ENCODE measurements around the gene SYCP3. TPM values are rescaled to one million over a fixed set of nuclear protein-coding genes. Genes with fewer than 3 reads are reported as not detected.

The SYCP3 gene
- polyA plus RNA-seq, 1 experiment, result 0.06 TPM

DNA sequence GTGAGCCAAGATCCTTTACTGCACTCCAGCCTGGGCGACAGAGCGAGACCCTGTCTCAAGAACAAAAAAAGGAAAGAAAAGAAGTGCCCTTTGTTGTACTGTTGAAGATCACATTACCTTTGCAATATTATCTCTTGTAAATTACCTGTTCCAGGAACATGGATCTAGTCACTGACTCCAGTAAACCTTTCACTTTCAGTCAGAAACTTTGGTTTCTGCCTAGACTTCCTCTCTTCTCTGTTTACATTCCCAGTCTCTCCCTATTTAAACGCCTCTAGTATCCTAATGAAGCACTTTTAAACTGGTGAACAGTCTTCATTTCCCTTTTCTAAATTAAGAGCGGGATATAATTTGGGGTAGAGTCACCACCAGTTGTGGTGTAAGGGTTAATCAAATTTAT, 29.0 kb downstream of the SYCP3 start:
- POLR2A ChIA-PET, result no interaction called here

DNA sequence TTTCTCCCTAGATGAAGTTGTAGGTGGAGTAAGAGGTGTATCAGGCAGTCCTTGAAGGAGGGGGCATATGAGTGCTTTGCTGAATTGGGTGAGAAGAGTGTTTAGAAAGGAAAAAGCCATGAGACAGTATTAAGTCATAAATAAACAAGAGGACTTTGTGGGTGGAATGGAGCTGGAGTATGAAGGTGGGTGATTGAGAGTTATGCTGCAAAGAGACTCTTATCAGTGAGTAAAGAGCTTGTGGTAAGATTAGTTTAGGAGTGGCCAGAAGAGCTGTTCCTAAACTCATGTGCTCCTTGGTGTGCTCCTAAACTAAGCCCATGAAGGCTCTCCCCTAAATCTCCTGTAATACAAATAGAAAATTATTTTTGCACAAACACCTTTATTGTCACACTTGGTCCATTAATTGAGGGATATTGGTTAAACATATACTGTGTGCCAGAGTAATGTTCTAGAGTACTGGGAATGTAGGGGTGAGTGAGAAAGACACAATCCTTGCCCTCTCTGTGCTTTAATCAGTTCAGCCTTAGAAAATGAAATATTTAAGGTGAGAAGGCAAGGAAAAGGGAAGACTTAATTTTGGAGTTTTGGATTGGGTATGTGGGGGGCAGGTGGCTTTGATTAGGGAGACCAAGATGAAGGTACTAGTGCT, 32.0 kb downstream of the SYCP3 start:
- no peak for DNase-seq (ENCODE audit: low read depth, low spot score)
- Histone ChIP-seq H3K9me3 (ENCODE audit: control insufficient read depth, insufficient read depth, low read length) (no peaks in the 10 kb centered on the region), H3K27ac (ENCODE audit: low read depth, low read length) (no peak overlapping the region), H3K27me3 (ENCODE audit: control insufficient read depth, insufficient read depth, low read length) (no peaks in the 10 kb centered on the region), H3K4me3 (ENCODE audit: low read depth, low read length) (no peak overlapping the region)
- POLR2A ChIA-PET, result no interaction called here
- TF ChIP-seq, protein P1, sequence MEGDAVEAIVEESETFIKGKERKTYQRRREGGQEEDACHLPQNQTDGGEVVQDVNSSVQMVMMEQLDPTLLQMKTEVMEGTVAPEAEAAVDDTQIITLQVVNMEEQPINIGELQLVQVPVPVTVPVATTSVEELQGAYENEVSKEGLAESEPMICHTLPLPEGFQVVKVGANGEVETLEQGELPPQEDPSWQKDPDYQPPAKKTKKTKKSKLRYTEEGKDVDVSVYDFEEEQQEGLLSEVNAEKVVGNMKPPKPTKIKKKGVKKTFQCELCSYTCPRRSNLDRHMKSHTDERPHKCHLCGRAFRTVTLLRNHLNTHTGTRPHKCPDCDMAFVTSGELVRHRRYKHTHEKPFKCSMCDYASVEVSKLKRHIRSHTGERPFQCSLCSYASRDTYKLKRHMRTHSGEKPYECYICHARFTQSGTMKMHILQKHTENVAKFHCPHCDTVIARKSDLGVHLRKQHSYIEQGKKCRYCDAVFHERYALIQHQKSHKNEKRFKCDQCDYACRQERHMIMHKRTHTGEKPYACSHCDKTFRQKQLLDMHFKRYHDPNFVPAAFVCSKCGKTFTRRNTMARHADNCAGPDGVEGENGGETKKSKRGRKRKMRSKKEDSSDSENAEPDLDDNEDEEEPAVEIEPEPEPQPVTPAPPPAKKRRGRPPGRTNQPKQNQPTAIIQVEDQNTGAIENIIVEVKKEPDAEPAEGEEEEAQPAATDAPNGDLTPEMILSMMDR (IDR thresholded peaks at IDR 0.05; ENCODE audit: low read depth, low read length), result no peak
- CTCF ChIA-PET, result no interaction called here

More for the DNA sequence above, 29.0 kb downstream of the SYCP3 start:
- TF ChIP-seq, protein P1 (IDR thresholded peaks at IDR 0.05; ENCODE audit: low read depth, low read length), result no peak
- CTCF ChIA-PET, result no interaction called here
- Histone ChIP-seq H3K27ac (ENCODE audit: low read depth, low read length) (no peak overlapping the region), H3K9me3 (ENCODE audit: control insufficient read depth, insufficient read depth, low read length) (no peaks in the 10 kb centered on the region), H3K4me3 (ENCODE audit: low read depth, low read length) (no peak overlapping the region), H3K27me3 (ENCODE audit: control insufficient read depth, insufficient read depth, low read length) (no peaks in the 10 kb centered on the region)
- DNase-seq (ENCODE audit: low read depth, low spot score), result no peak

DNA sequence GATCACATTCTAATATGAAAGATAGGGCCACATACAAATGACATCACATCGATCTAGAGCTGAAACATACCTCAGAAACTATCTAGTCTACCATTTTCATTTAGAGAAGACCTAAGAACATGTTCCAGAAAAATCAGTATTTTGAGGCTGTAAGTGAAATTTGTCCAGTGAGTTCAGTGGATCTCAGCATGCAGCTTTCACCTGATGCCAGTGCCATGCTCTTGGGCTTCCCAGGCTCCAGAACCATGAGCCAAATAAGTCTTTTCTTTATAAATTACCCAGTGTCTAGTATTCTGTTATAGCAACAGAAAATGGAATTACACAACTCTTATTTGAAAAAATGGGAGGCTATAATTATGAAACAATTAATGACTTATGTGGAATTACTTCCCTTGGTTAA, 32.9 kb downstream of the SYCP3 start:
- Histone ChIP-seq H3K9me3 (ENCODE audit: control insufficient read depth, insufficient read depth, low read length) (no peaks in the 10 kb centered on the region), H3K27me3 (ENCODE audit: control insufficient read depth, insufficient read depth, low read length) (no peaks in the 10 kb centered on the region), H3K4me3 (ENCODE audit: low read depth, low read length) (no peak overlapping the region), H3K27ac (ENCODE audit: low read depth, low read length) (no peak overlapping the region)
- TF ChIP-seq, protein P1 (IDR thresholded peaks at IDR 0.05; ENCODE audit: low read depth, low read length), result no peak
- CTCF ChIA-PET, result no interaction called here
- POLR2A ChIA-PET, result no interaction called here
- DNase-seq (ENCODE audit: low read depth, low spot score), result no peak

- POLR2A ChIA-PET, result no interaction called here
- TF ChIP-seq, protein P1 (IDR thresholded peaks at IDR 0.05; ENCODE audit: low read depth, low read length), result no peak
- CTCF ChIA-PET, result no interaction called here
- no peak for DNase-seq (ENCODE audit: low read depth, low spot score)
- H3K9me3 ChIP-seq (ENCODE audit: control insufficient read depth, insufficient read depth, low read length), result no peaks in the 10 kb centered on the region
- no peak overlapping the region for H3K4me3 ChIP-seq (ENCODE audit: low read depth, low read length)
- H3K27ac ChIP-seq (ENCODE audit: low read depth, low read length), result no peak overlapping the region
- no peaks in the 10 kb centered on the region for H3K27me3 ChIP-seq (ENCODE audit: control insufficient read depth, insufficient read depth, low read length)
Measured at GRCh38 chr12:101703487-101703886, 35.8 kb downstream of the SYCP3 start.

DNA sequence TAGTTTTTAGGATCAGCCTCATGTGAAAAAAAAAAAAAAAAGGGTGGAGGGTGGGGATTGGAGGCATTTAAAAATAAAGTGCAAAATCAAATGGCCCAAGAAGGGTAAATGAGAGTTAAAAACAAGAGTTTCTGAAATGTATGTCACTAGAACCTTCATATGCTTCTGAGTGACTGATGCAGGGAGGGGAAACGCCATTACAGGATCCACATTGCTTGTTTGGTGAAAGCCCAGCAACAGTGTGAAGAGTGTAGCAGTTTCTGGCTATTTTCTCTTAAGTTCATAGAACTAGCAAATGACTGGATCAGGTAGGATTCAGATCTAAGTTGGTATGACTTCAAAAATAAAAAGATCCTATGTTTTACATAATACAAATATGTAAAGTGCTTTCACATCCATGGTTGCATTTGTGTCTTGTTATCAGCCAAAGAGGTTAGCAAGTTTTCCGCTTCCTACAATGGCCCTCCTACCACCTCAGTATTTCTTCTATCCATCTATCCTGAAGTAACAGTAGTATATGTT, 38.9 kb downstream of the SYCP3 start:
- no peaks in the 10 kb centered on the region for H3K27me3 ChIP-seq (ENCODE audit: control insufficient read depth, insufficient read depth, low read length)
- H3K27ac ChIP-seq (ENCODE audit: low read depth, low read length), result no peak overlapping the region
- POLR2A ChIA-PET, result no interaction called here
- H3K4me3 ChIP-seq (ENCODE audit: low read depth, low read length), result no peak overlapping the region
- TF ChIP-seq, protein P1 (IDR thresholded peaks at IDR 0.05; ENCODE audit: low read depth, low read length), result no peak
- H3K9me3 ChIP-seq (ENCODE audit: control insufficient read depth, insufficient read depth, low read length), result no peaks in the 10 kb centered on the region; the same call in 1 of the 2 replicates
- no peak for DNase-seq (ENCODE audit: low read depth, low spot score)
- CTCF ChIA-PET, result interaction anchor here (0.7 to 0.9 kb wide), 2 partner anchors 124 to 660 kb away, joined by 3 read pairs; no protein-coding TSS in a partner anchor

All from AG04450 (cell line).